T-cell (primary cell): ENCODE measurements around the gene ARHGAP22. TPM values are rescaled to one million over a fixed set of nuclear protein-coding genes. Genes with fewer than 3 reads are reported as not detected.

ENCODE experiments used
- ATAC-seq, 4 experiments: fragments of 200-7000 bp in 3 of 4; fragments of 150-1000 bp in 1 of 4; cut with Tn5 transposase; replicated peaks in 1 of 4; 1 replicate in 3 of 4; 2 replicates in 1 of 4; pipeline ENCODE4 v1.10.0; 2021; ENCODE audit warnings: moderate library complexity in 3 of 4, mild to moderate bottlenecking in 2 of 4, moderate number of reproducible peaks in 1 of 4
- CTCF ChIA-PET, 2 donors: fragments of 300-600 bp; sonication (Branson Sonifier 250); formaldehyde crosslinking; loops; one replicate each; lab custom pipeline; 2022; ENCODE audit warnings: antibody characterized with exemption in 2 of 2; lab: Charles Lee
- POLR2A ChIA-PET, 2 donors: fragments of 300-600 bp; sonication (Branson Sonifier 250); formaldehyde crosslinking; loops; one replicate each; lab custom pipeline; 2022; ENCODE audit warnings: antibody characterized with exemption in 2 of 2; lab: Charles Lee
- DNase-seq, 35 experiments: peaks; one replicate each; pipeline versions ENCODE4 v3.0.0 to v3.0.0-alpha.2; 2013 to 2023
- H3K27ac ChIP-seq: one replicate; pipeline ENCODE4 v1.5.1; 2013; ENCODE audit warnings: low read length
- H3K27me3 ChIP-seq, 2 experiments: replicated peaks in 1 of 2; 1 replicate in 1 of 2; 2 replicates in 1 of 2; pipeline versions ENCODE4 v1.6.1 to v1.7.0; 2013; ENCODE audit warnings: low read length in 1 of 2, mixed read lengths in 1 of 2; ENCODE audit not compliant: control insufficient read depth in 2 of 2, insufficient read depth in 2 of 2; ENCODE audit errors: extremely low read depth in 1 of 2
- H3K36me3 ChIP-seq, 2 donors: 1 replicate in 1 of 2; 2 replicates in 1 of 2; pipeline versions ENCODE4 v1.6.1 to v1.7.0; 2013; ENCODE audit warnings: low read length in 1 of 2; ENCODE audit not compliant: control insufficient read depth in 2 of 2, insufficient read depth in 1 of 2; ENCODE audit errors: extremely low read depth in 1 of 2
- H3K4me1 ChIP-seq, 2 experiments: 1 replicate in 1 of 2; 2 replicates in 1 of 2; pipeline versions ENCODE4 v1.6.1 to v1.7.0; 2013; ENCODE audit warnings: low read length in 2 of 2, mixed read lengths in 1 of 2; ENCODE audit not compliant: insufficient read depth in 2 of 2, control insufficient read depth in 1 of 2; ENCODE audit errors: extremely low read depth in 1 of 2
- H3K4me3 ChIP-seq, 2 donors: 1 replicate in 1 of 2; 2 replicates in 1 of 2; pipeline versions ENCODE4 v1.5.1 to v1.7.0; 2013; ENCODE audit warnings: mild to moderate bottlenecking in 2 of 2, low read length in 1 of 2, moderate library complexity in 1 of 2; ENCODE audit not compliant: control insufficient read depth in 1 of 2; ENCODE audit errors: extremely low read depth in 1 of 2
- H3K9me3 ChIP-seq: 2 replicates; pipeline ENCODE4 v1.7.0; 2013
- H3K27ac Mint-ChIP-seq, 2 donors: one replicate each; pipeline ENCODE4 v1.8.0; 2020 to 2021; ENCODE audit warnings: mild to moderate bottlenecking in 2 of 2, mixed read lengths in 2 of 2
- H3K27me3 Mint-ChIP-seq, 2 donors: one replicate each; pipeline ENCODE4 v1.8.0; 2021 to 2022; ENCODE audit warnings: mixed read lengths in 2 of 2
- H3K36me3 Mint-ChIP-seq: one replicate; pipeline ENCODE4 v1.8.0; 2021; ENCODE audit warnings: mixed read lengths
- H3K4me1 Mint-ChIP-seq, 3 donors: one replicate each; pipeline ENCODE4 v1.8.0; 2020 to 2022; ENCODE audit warnings: mixed read lengths in 3 of 3, mild to moderate bottlenecking in 1 of 3
- H3K4me3 Mint-ChIP-seq, 3 donors: one replicate each; pipeline ENCODE4 v1.8.0; 2020 to 2022; ENCODE audit warnings: mild to moderate bottlenecking in 3 of 3, mixed read lengths in 3 of 3, moderate library complexity in 3 of 3
- H3K9me3 Mint-ChIP-seq, 3 donors: one replicate each; pipeline ENCODE4 v1.8.0; 2020 to 2022; ENCODE audit warnings: mixed read lengths in 3 of 3
- WGBS: methylation state at CpG from one replicate; pipeline ENCODE4 v1.1.5; 2013; ENCODE audit warnings: missing lambda C conversion rate; ENCODE audit not compliant: insufficient coverage; 5-methylcytosine and 5-hydroxymethylcytosine counted together
- total RNA-seq, 35 experiments: library from RNA in 6 of 35; stranded (reverse) in 6 of 35; fragments of 120-200 nt in 1 of 35; gene quantifications; one replicate each; pipeline versions ENCODE4 v1.2.1 to v1.2.4 and lab custom pipeline; 2013 to 2026

ARHGAP22 gene
- total RNA-seq, 5 donors from 2014 or later (not counting 1 experiment from before 2014, with no cell fraction given), result 0.33 to 2.2 (median 0.60) TPM

GRCh38 chr10:48575901-48576300 lies 29.0 kb downstream of the ARHGAP22 start:
- no peak overlapping the region for H3K4me3 Mint-ChIP-seq
- Histone ChIP-seq H3K27ac (no peak overlapping the region), H3K9me3 (no peaks in the 10 kb centered on the region), H3K36me3 (no peaks in the 10 kb centered on the region), H3K4me1 (no peaks in the 10 kb centered on the region), H3K27me3 (peaks cover 0 to 18% of the 10 kb centered on the region in 2 experiments), H3K4me3 (no peak overlapping the region)
- peaks cover 0 to 4% (median 0%) of the 10 kb centered on the region in 3 donors for H3K4me1 Mint-ChIP-seq
- POLR2A ChIA-PET, result no interaction called here
- no peaks in the 10 kb centered on the region for H3K9me3 Mint-ChIP-seq
- H3K36me3 Mint-ChIP-seq, result no peaks in the 10 kb centered on the region
- no peak overlapping the region for H3K27ac Mint-ChIP-seq
- peaks cover 20 to 25% of the 10 kb centered on the region in 2 donors for H3K27me3 Mint-ChIP-seq
- CTCF ChIA-PET, result no interaction called here
- ATAC-seq (no peak), DNase-seq (no peak)
- 84% methylated on average over 4 of the region's 4 CpGs for WGBS

DNA sequence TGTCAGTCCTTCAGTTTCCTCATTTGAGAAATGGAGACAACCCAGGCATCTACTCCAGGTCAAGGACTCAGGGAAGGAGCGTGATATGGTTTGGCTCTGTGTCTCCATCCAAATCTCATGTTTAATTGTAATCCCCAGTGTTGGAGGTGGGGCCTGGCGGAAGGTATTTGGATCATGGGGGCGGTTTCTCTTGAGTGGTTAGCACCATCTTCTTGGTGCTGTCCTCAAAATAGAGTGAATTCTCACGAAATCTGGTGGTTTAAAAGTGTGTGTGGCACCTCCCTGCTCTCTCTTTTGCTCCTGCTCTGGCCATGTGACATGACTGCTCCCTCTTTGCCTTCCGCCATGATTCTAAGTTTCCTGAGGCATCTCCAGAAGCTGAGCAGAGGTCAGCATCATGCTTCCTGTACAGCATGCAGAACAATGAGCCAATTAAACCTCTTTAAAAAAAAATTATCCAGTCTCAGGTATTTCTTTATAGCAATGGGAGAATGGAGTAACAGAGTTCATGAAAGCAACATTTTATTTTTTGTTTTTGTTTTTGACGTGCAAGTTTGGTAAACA lies 30.0 kb downstream of the ARHGAP22 start:
- H3K27me3 Mint-ChIP-seq, result peaks cover 15 to 20% of the 10 kb centered on the region in 2 donors
- Histone ChIP-seq H3K27ac (no peak overlapping the region), H3K27me3 (peaks cover 0 to 12% of the 10 kb centered on the region in 2 experiments), H3K9me3 (no peaks in the 10 kb centered on the region), H3K4me3 (no peak overlapping the region), H3K4me1 (no peaks in the 10 kb centered on the region), H3K36me3 (no peaks in the 10 kb centered on the region)
- peaks cover 0 to 4% (median 0%) of the 10 kb centered on the region in 3 donors for H3K4me1 Mint-ChIP-seq
- H3K36me3 Mint-ChIP-seq, result no peaks in the 10 kb centered on the region
- WGBS, result 57% methylated on average over 4 of the region's 6 CpGs
- H3K27ac Mint-ChIP-seq, result no peak overlapping the region
- no peaks in the 10 kb centered on the region for H3K9me3 Mint-ChIP-seq
- H3K4me3 Mint-ChIP-seq, result no peak overlapping the region
- ATAC-seq (no peak), DNase-seq (no peak)
- CTCF ChIA-PET, result no interaction called here
- POLR2A ChIA-PET, result no interaction called here

DNA sequence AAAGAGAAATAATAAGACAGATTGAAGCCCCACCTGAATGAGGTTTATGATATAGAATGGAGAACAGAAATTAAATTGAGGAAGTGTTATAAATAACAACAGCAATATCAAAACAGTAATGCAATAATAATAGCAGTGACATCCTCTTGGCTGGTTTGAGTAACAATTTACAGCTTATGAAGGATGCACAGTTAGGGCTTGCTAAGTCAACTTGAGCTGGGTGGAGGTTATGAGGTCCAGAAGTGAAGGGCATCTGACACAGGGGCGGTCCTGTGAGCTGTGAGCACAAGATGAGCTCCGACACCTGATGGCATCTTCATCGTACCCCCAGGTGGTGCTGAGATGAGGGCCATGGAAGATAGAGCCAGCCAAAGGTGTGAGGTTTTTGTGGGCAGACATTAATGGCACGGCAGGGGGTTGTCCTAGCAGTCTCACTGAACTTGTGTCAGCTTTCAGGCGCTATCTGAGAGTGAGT lies 30.5 kb downstream of the ARHGAP22 start:
- peaks cover 0 to 4% (median 0%) of the 10 kb centered on the region in 3 donors for H3K4me1 Mint-ChIP-seq
- CTCF ChIA-PET, result no interaction called here
- ATAC-seq, result no peak

GRCh38 chr10:48573045-48573444 lies 31.8 kb downstream of the ARHGAP22 start:
- POLR2A ChIA-PET, result no interaction called here
- no peaks in the 10 kb centered on the region for H3K36me3 Mint-ChIP-seq
- H3K4me1 ChIP-seq, result no peaks in the 10 kb centered on the region
- H3K4me3 Mint-ChIP-seq, result no peak overlapping the region
- H3K4me3 ChIP-seq, result no peak overlapping the region
- H3K27me3 Mint-ChIP-seq, result peaks cover 5 to 6% of the 10 kb centered on the region in 2 donors
- peaks cover 0 to 10% of the 10 kb centered on the region in 2 experiments for H3K27me3 ChIP-seq
- ATAC-seq (no peak), DNase-seq (no peak)
- WGBS, result 73% methylated on average over 4 of the region's 5 CpGs
- H3K9me3 ChIP-seq, result no peaks in the 10 kb centered on the region
- no peak overlapping the region for H3K27ac Mint-ChIP-seq
- no peaks in the 10 kb centered on the region for H3K9me3 Mint-ChIP-seq
- no peak overlapping the region for H3K27ac ChIP-seq
- no peaks in the 10 kb centered on the region for H3K36me3 ChIP-seq
- CTCF ChIA-PET, result no interaction called here
- H3K4me1 Mint-ChIP-seq, result peaks cover 0 to 4% (median 0%) of the 10 kb centered on the region in 3 donors

More for the DNA sequence above, 30.5 kb downstream of the ARHGAP22 start:
- Mint-ChIP-seq H3K36me3 (no peaks in the 10 kb centered on the region), H3K9me3 (no peaks in the 10 kb centered on the region), H3K4me3 (no peak overlapping the region), H3K27ac (peak overlapping the region in 1 of 2 donors; percentile 58), H3K27me3 (peaks cover 9 to 14% of the 10 kb centered on the region in 2 donors)
- H3K9me3 ChIP-seq, result no peaks in the 10 kb centered on the region
- peaks cover 0 to 6% of the 10 kb centered on the region in 2 experiments for H3K27me3 ChIP-seq
- H3K36me3 ChIP-seq, result no peaks in the 10 kb centered on the region
- DNase-seq, result no peak
- WGBS, result 81% methylated on average over 3 of the region's 5 CpGs
- H3K4me1 ChIP-seq, result no peaks in the 10 kb centered on the region
- no peak overlapping the region for H3K4me3 ChIP-seq
- H3K27ac ChIP-seq, result no peak overlapping the region
- POLR2A ChIA-PET, result no interaction called here

GRCh38 chr10:48572414-48572813 lies 32.5 kb downstream of the ARHGAP22 start:
- Mint-ChIP-seq H3K27ac (no peak overlapping the region), H3K27me3 (peaks cover 4 to 5% of the 10 kb centered on the region in 2 donors), H3K4me3 (no peak overlapping the region), H3K36me3 (no peaks in the 10 kb centered on the region), H3K9me3 (no peaks in the 10 kb centered on the region), H3K4me1 (peaks cover 0 to 4% (median 0%) of the 10 kb centered on the region in 3 donors)
- ChIA-PET POLR2A (no interaction called here), CTCF (interaction anchor here in 1 of 2 donors (0.6 kb wide), 1 partner anchor 10 kb away, joined by 3 read pairs; no protein-coding TSS in a partner anchor)
- no peak for ATAC-seq
- Histone ChIP-seq H3K9me3 (no peaks in the 10 kb centered on the region), H3K27ac (no peak overlapping the region), H3K4me1 (no peaks in the 10 kb centered on the region), H3K27me3 (peaks cover 0 to 10% of the 10 kb centered on the region in 2 experiments), H3K36me3 (no peaks in the 10 kb centered on the region), H3K4me3 (no peak overlapping the region)
- no CpG with 5 or more reads among the region's 2 CpGs for WGBS
- no peak for DNase-seq

GRCh38 chr10:48568546-48568945 lies 36.3 kb downstream of the ARHGAP22 start:
- Mint-ChIP-seq H3K4me1 (no peaks in the 10 kb centered on the region), H3K36me3 (no peaks in the 10 kb centered on the region), H3K9me3 (no peaks in the 10 kb centered on the region), H3K27me3 (peaks cover 0 to 2% of the 10 kb centered on the region in 2 donors), H3K27ac (no peak overlapping the region), H3K4me3 (no peak overlapping the region)
- ATAC-seq, result no peak
- Histone ChIP-seq H3K4me1 (no peaks in the 10 kb centered on the region), H3K27ac (no peak overlapping the region), H3K27me3 (peaks cover 0 to 4% of the 10 kb centered on the region in 2 experiments), H3K36me3 (no peaks in the 10 kb centered on the region), H3K9me3 (no peaks in the 10 kb centered on the region), H3K4me3 (no peak overlapping the region)
- POLR2A ChIA-PET, result no interaction called here
- 80% methylated on average over 8 of the region's 8 CpGs for WGBS
- DNase-seq, result no peak
- CTCF ChIA-PET, result no interaction called here
